HG03342 (cell line): ENCODE results near the gene LY6G6F.

Source experiments
- ATAC-seq: cut with Tn5 transposase; IDR thresholded peaks from one replicate; pipeline ENCODE4 v1.9.1; 2021; ENCODE audit warnings: mild to moderate bottlenecking, moderate library complexity; ENCODE audit not compliant: unreplicated experiment

LY6G6F gene

DNA sequence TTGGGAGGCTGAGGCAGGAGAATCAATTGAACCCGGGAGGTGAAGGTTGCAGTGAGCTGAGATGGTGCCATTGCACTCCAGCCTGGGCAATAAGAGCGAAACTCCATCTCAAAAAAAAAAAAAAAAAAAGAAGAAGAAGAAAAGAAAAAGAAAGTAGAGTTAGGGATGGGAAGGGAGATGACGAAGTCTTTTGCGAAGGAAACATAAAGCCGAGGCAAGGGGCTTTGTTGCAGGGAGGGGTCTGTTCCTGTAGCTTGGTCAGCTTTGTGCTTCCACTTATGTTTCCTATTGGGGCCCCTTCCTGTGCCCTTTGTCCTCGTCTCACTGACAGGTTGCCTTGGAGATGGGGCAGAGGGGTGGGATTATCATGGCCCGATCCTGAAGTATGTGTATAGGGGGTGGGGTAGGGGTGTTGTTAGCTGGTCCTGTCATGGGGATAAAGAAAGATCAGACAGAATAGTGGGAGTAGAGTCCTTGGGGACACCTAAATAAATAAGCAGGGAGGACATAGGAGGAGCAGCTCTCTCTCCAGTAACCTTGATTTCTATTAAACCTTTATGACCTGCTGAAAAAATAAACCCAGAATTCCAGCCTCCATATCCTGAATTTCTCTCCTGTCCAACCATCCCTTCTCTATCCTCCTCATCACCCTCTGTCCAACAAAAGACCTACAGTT lies 30.8 kb downstream of the LY6G6F start:
- ATAC-seq: no peak

DNA sequence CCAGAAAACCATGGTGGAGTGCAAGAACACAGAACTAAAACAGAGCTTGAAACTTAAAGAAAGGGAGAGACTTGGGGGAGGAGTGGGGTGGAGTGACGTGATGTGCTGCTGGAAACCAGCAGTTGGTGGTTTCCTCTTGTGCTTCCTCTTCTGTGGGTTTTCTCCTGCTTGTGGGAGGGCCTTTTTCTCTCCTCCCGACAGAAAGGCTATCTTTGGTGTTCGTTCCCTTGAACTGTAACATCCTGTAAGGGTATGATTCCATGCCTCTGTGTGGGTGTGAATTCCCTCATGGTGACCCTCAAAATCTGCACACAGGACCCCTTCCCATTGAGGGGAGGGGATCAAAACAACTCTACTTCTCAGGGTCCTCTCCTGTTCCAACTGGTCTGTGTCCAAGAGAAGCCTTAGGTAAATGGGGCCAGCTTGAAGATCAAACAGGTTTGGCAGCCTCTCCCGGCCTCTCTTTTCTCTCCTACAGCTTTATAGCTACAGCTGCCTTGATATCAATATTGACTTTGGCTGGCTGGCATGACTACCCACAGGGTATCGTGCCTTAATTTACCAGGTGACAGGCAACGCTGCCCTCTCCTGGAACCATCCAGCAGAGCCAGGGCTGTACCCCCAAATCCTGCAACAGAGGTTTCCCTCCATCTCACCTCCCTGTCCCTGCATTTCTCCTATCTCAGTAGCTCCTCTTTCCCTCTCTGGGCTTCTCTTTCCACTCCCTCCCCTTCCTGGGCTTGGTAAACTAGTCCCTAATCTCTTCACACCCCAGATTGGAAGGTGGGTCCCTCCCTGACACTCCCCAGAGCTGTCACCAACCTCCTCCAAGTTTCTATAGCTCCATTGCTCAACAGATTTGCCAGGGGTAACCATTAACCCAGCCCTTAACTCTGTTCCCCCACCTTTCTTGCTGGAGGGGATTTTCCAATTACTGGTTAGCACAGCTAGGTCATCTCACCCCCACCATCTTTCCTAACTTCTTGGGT lies 31.6 kb downstream of the LY6G6F start:
- ATAC-seq: no peak

DNA sequence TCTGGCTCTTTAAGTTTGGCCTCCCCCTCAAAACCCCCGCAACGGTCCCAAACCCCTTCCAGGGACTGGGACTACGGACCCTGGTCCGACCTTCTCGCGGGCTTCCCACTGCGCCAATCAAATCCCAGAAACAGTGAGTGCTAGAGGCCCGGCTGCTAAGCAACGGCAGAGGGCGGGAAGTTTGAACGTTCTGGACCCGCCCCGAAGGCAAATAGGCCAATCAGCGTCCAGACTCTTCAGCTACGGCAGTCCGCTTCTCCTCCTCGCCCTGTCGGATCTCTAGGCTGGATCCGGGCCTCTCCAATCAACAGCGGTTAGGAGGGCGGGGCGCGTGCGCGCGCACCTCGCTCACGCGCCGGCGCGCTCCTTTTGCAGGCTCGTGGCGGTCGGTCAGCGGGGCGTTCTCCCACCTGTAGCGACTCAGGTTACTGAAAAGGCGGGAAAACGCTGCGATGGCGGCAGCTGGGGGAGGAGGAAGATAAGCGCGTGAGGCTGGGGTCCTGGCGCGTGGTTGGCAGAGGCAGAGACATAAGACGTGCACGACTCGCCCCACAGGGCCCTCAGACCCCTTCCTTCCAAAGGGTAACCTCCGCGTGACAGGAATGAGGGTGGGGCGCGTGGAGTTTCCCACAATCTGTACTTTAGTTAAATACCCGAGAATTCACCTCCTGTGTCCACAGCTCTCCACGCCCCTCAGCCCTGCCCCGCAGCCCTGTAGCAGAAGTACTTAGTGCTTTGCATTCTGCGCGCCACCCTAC lies 33.2 kb downstream of the LY6G6F start, which contains the start of gene MSH5:
MSH5 (plus strand) TSS at position 367 of the 758 bp plus-strand sequence. CDS start 462 bp downstream, outside the sequence.
- ATAC-seq: peak; percentile 62

DNA sequence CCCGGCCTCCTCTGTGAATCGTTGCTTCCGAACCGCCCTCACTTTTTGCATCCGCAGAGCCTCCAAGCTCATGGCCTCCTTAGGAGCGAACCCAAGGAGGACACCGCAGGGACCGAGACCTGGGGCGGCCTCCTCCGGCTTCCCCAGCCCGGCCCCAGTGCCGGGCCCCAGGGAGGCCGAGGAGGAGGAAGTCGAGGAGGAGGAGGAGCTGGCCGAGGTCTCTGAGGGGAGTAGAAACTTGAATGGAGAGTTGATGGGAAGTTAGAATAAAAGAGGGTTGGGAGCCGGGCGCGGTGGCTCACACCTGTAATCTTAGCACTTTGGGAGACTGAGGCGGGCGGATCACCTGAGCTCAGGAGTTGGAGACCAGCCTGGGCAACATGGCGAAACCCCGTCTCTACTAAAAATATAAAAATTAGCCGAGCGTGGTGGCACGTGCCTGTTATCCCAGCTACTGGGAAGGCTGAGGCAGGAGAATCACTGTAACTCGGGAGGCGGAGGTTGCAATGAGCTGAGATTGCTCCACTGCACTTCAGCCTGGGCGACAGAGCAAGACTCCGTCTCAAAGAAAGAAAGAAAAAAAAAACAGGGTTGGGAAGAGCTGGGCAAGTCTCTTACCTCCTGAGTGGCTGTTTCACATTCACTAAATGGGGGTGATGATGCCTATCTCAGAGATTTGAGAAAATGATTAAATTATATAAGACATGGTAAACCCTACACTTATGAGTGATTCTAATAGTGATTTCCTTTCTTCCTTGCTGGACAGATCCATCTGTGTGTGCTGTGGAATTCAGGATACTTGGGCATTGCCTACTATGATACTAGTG lies 33.9 kb downstream of the LY6G6F start:
- peak; percentile 1 for ATAC-seq

DNA sequence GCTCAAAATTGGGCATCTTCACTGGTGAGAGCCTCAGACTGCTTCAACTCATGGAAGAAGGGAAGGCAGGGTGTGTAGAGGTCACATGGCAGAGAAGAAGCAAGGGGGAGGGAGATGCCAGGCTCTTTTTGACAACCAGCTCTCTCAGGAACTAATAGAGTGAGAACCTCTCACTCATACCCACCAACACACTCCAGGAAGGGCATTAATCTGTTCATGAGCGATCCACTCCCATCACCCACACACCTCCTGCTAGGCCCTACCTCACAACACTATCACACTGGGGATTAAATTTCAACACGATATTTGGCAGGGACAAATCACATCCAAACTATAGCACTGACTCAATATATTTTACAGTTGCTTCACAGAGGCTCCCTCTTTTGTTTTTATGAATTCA lies 35.1 kb downstream of the LY6G6F start:
- no peak for ATAC-seq

DNA sequence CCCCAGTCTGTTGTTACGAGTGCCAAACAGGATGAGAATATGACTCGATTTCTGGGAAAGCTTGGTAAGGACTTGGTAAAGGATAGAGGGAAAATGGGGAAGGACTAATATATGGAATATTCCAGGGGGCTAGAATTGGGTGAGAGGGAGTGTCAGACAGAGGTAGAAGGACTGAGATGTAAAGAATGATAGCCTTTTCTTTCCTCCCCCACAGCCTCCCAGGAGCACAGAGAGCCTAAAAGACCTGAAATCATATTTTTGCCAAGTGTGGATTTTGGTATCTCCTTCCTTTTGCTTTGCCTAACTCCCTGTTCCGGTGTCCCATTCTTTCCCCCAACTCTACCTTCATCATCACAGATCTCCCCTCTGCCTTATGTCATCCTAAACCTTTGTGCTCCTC lies 36.2 kb downstream of the LY6G6F start:
- no peak for ATAC-seq

DNA sequence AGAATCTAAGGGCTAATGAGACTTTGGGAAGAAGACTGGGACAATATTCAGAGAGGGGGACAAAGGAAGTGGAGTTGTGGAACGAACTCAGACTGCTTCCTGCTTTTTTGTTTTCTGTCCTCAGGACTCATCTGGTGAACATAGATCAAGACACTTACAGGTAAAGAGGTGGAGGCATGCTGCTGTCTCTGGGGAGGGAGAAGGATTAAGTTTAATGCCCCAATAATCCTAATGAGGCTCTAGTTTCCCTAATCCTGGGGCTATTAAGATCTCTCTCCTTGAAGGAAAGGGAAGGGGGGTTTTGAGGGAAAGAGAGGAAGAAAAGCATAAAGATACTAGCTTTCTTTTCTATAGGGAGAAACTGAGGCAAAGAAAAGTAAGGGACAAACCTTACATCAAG lies 37.8 kb downstream of the LY6G6F start:
- no peak for ATAC-seq

DNA sequence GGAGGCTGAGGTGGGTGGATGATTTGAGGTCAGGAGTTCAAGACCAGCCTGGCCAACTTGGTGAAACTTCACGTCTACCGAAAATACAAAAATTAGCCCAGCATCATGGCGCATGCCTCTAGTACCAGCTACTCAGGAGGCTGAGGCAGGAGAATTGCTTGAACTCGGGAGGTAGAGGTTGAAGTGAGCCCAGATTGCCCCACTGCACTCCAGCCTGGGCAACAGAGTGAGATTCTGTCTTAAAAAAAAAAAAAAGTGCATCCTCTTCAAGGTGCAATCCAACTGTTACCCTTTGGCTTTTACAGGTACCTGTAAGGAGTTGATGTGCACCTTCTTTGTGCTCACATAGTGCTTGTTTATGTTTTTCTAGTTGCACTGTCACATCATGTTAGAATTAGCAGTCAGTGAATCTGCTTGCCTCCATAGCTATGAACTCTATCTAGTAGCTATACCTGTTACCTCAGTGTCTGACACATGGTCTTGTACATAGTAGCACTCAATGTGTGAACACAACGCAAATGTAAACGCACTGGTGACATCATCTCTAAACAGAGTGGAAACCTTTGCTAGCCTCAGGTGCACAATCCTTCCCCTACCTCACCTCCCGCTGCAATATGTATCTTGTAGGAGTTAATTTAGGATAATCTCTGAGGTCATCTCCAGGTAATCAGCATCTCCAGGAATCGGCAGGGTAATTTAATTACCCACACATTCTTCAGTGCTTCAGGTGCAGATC lies 42.8 kb downstream of the LY6G6F start:
- ATAC-seq: no peak

DNA sequence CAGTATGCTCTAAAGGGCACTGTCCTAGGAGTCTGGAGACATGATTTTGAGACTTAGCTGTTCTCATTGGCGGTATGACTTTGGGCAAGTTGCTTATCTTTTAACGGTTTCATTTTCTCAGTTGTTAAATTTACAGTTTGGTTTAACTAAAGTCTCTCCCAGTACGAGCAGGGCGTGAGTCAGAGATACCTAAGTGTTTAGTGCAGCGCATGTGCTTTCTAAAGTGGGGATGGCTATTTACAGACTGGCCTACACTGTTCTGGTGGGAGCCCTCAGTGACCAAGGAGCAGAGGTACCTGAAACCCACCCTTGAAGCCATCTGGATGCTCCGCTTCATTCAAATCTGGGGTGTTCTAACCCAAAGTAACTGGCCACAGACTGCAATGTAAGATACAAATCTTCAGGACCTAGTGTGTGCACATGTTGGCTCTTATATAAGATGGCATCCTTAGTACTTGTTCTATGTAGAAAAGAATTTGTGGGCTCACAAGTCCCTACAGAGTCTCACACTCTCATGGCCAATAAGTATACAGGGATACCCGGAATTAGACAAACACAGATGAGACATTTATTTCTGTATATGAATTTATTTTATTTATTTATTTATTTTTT lies 43.9 kb downstream of the LY6G6F start:
- no peak for ATAC-seq

DNA sequence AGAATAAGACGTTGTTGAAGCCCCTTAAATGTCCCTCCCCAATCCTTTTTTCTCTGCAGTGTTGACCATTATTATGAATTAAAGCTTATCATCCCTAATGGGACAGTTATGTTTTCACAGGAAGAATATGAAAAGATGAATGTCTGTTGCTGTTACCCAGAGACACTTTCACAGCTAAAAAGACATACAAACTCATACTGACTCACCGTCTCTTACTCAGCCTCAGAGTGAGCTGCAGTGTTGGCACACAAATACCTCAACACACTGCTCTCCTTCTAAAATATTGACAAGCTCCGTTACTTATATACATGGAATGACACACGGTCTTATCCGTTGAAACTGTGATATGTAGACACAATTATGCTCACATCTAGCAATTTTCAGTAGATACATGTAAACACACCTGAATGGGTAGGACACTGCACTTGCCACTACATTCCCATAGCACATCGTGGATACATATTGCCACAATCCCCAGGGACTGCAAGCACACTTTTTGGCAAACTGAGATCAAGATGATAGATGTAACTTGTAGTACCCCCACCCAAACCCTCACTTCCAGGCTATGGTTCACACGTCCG lies 46.2 kb downstream of the LY6G6F start:
- no peak for ATAC-seq

DNA sequence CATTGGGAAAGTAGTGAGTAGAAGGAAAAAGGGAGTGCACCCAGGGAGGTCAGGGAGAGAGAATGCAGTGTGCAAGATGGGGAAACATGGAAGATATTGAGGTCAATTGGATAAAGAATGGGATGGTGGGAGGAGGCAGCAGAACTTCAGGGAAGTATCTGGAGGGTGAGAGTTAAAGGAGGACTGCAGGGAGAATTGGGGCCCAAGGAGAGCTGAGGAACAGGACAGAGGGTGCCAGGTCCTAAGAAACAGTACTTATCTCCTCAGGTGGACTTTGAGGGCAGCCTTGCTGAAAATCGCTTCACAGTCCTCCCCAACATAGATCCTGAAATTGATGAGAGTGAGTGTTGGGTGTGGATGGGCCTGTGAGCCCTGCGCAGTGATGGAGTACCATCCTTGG lies 51.6 kb downstream of the LY6G6F start:
- ATAC-seq: no peak
